ENCODE measurements around the gene S100A10. TPM values are rescaled to one million over a fixed set of nuclear protein-coding genes. Genes with fewer than 3 reads are reported as not detected.

The S100A10 gene
- 277 and 293 TPM in 2 replicates for total RNA-seq

DNA sequence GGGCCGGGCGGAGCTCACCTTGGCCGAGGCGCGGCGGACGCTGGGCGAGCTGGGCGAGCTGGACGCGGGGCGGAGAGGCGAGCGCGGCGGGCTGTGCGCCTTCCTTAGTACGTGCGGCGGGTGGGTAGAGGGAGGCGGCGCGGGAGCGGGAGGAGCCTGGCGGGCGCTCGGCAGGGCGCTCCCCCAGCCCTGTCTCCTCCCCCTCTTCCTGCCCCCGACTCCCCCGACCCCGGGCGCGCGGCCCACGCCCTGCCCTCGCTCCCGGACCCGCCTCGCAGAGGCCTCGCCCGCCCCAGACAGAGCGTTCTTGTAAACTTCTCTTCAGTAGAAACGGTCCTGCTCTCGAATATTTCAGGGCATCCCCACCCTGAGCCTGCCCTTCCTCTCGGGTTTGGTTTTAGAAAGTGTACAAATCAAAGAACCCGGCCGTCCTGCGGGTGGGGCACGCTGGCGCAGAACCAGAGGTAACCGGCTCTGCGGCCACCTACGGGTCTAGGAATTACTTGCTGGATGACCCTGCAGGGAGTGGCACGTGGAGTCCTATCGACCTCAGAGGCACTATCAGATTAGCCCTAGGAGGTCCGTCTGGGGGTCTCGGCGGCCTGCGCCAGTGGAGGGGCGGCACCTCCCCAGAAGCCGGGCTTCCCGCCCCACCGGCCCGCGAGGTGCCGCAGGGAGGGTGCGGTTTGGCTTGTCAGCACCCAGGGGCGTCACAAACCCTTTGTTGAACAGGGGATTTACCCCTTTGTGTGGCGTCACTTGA is at the start of gene S100A10:
Gene S100A10, minus strand, starts transcription at position 126 of the 763 bp plus-strand sequence. CDS start 7,629 bp downstream, outside the sequence.

GRCh38 chr1:152036267-152037216 is 42.9 kb upstream of the S100A10 start, which contains the start of gene S100A11:
Gene S100A11, minus strand, starts transcription at chr1:152037004. Its CDS starts 89 bp downstream, at chr1:152036915.

Other genes starting within 250 kb of the S100A10 start
- gene MRPL9, start 230.4 kb downstream of the S100A10 start, total RNA-seq: 101 and 132 TPM in 2 replicates
- gene TDRKH, start 203.4 kb downstream of the S100A10 start, total RNA-seq: 4.5 and 5.6 TPM in 2 replicates
- gene LINGO4, start 188.4 kb downstream of the S100A10 start, total RNA-seq: not detected in 2 replicates
- not detected in 2 replicates for gene RORC, start 162.1 kb downstream of the S100A10 start, total RNA-seq
- gene C2CD4D, start 154.0 kb downstream of the S100A10 start, total RNA-seq: not detected in 2 replicates
- not detected in 2 replicates for gene THEM5, start 140.1 kb downstream of the S100A10 start, total RNA-seq
- 12.5 and 22.9 TPM in 2 replicates for gene THEM4, start 84.3 kb downstream of the S100A10 start, total RNA-seq
- 524 TPM in 2 replicates for gene S100A11, start 43.1 kb upstream of the S100A10 start, total RNA-seq
- gene TCHHL1, start 95.2 kb upstream of the S100A10 start, total RNA-seq: not detected in 2 replicates
- gene TCHH, start 121.6 kb upstream of the S100A10 start, total RNA-seq: not detected in 2 replicates
- gene RPTN, start 165.4 kb upstream of the S100A10 start, total RNA-seq: not detected in 2 replicates
- gene HRNR, start 230.3 kb upstream of the S100A10 start, total RNA-seq: not detected in 2 replicates

Data from mammary microvascular endothelial cell (primary cell).